ENCODE results near the gene MYO9B.

Gene MYO9B

DNA sequence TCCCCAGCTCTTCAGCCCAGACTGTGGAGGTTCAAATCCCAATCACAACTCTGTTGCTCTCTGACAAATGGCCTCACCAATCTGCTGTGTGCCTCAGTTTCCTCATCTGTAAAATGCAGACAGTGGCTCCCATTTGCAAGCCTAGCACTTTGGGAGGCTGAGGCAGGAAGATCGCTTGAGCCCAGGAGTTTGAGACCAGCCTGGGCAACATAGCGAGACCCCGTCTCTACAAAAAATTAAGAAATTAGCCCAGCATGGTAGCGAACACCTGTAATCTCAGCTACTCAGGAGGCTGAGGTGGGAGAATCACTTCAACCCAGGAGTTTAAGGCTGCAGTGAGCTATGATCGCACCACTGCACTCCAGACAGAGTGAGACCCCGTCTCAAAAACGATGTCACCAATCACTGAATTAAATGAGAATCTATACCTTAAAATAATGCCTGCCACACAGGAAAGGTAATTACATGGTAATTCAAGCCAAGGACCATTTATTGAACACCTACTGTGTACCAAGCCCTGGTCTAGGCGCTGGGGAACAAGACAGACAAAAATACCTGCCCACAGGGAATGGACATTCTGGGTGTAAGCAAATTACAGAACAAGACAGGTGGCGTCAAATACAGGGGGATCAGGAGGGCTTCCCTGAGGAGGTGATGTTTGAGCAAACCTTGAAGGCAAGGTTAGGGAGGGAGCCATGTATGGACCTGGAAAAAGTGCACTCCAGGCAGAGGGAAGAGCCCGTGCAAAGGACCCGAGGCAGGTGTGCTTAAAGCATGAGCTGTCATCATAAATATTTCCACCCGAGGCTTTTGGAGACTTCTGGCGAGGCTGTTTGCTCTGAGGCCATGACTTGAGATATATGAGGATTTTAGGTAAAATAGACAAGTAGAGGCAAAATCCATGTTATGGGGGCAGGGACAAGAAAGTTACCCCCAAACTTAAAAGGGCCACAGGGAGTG, 162.4 kb downstream of the MYO9B start:
- DNase-seq (ENCODE audit: low read depth in 2 of 2) = no peak

- DNase-seq (ENCODE audit: low read depth in 2 of 2) = no peak
Observed at GRCh38 chr19:17240062-17240752, 164.6 kb downstream of the MYO9B start.

GRCh38 chr19:17240826-17241399, 165.3 kb downstream of the MYO9B start:
- DNase-seq (ENCODE audit: low read depth in 2 of 2) = no peak

DNA sequence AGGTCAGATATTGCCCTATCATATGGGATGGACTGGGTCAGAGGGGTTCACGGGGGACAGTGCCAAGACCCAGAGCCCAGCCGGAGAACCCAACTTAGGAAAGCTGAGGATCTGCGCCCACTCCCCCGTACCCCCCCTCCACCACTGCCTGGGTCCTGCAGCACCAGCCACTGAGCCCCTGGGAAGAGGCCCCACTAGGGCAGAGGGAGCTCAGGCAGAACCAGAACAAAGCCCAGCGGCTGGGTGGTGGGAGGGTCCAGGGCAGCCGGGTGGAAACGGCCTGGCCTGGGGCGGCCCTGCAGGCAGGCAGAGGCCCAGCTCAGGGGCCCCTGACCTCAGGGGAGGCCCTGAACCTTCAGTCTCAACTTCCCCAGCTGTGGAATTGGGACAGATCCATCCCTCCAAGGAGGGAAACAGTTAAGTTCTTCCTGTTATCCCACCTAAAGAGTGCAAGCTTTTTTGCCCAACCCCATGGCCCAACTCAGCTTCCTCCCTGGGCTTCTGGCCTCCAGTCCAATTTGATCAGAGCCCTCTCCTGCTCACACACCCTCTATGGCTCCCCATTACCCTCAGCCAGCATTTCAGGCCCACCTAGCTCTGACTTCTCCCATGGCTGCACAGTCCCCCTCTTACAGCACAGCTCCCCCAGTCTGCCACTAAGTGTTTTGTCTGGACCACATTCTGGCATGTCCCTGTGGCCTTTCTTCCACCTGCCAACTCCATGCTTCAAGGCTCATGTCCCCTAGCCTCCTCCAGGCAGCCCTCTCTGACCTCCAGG, 167.0 kb downstream of the MYO9B start:
- no peak for DNase-seq (ENCODE audit: low read depth in 2 of 2)

DNA sequence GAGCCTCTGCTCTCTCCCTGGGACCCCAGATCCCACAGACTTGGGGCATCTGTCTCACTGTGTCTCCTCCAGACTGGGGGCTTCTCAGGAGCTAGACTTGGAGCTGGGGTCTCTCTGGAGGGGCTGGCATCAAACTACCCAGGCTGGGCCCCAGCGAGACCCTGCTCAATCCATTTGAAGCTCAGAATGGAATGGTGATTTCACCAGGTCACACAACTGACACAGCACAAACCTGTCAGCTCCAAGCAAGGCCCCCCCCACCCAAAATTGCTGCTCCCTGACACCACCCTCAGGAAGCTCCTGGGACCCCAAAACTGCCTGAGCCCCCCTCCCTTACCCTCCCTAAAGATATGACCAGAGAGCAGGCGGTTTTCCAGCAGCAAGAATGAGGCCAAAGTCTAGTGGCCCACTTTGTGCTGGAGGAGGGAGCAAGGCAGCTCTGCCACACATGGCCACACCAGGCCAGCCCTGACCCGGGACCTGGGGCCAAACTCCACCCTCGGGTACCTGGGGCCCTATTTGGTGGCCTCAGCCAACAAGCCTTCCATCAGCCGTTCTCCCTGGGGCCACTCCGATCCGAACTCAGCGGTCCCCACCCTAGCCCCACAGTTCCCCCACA, 167.7 kb downstream of the MYO9B start:
- DNase-seq (ENCODE audit: low read depth in 2 of 2) = no peak

DNA sequence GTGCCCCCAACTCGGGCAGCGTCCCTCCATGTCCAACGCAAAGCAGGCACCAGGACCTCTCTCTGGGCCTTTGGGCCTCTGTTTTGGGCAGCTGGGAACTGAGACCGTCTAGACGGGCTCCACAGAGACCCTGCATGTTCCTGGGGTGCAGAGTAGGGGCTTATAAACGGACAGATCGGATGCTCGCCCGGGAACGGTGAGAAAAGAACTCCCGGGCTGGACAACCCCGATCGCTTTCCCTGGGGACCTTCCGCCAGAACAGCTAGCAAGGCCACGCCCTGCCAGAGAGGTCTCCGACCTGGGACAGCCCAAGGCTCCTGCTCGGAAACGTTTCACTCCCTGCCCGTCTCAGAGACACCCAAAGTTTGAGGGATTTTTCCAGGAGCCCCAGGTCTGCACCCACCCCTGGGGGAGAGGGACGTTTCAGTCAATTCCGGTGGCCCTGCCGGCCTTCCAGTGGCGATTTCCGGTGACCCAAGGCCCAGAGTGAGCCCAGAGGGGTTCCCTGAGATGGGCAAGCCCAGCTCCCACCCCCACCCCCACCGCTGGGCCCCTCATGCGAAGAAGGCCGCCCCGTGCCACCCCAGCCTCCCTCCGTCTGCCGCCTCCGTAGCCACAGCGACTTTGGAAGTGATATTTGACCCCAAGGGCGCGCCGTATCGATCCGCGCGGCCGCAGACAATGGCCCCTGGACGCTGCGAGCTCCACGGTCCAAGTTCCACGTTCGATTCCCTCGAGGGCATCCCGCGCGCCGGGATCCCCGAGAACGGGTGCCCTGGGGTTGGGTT, 168.4 kb downstream of the MYO9B start:
- no peak for DNase-seq (ENCODE audit: low read depth in 2 of 2)

- no peak for DNase-seq (ENCODE audit: low read depth in 2 of 2)
Observed at GRCh38 chr19:17244618-17245534, 169.3 kb downstream of the MYO9B start.

DNA sequence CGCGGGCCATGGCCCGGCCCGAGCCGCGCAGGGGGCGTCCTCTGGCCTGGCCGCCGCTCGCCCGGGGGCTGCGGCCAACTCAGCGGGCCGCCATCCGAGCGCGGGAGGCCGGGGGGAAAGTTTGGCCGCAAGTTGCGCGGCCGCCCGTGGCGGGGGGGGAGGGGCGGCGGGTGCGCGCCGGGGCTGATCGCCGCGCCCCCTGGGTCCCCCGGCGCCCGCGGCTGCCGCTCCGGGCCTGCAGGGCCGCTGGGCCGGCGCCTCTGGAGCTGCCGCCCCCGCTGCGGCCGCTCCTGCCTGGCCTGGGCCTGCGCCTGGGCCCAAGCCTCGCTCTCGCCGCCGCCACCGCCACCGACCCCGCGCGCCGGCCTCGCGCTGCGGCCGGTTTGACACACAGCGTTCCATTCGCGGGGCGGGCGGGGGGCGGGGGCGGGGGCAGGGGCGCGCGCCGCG, 170.0 kb downstream of the MYO9B start, which contains the start of gene NR2F6:
Gene NR2F6 (minus strand): TSS at position 385 of the 450 bp plus-strand sequence. CDS start 699 bp downstream, outside the sequence.
- no peak for DNase-seq (ENCODE audit: low read depth in 2 of 2)

DNA sequence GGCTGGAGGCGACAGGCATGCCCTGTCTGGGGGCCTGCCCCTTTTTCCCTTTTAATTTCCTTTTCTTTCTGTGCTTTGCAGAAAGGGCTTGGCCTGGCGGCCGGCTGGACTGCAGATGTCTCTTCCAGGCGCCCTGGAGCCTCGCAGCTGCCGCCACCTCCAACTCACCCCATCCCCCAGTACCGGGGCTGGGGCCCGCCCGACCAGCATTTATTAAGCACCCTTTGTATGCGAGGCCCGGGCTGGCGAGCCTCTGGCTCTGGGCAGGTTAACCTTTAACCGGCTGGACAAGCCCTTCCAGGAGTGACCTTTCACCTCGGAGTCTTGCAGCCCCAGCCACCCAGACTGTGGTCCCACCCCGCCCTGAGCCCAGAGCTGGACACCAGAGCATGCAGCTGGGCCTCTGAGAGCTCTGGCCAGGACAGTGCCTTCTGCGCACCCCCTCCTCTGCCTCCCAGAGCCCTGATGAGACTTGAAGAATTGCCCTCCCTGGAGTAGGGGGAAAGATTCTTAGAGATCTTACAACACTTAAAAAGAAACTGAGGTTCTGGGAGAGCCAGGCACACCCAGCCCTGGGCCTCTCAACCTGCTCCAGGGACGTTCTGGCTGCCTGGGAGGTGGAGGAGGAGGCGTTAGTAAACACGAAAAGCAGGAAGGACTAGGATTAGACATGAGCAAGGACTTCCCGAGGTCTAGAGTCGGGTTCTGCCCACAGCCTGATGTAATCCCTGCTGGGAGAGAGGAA, 171.3 kb downstream of the MYO9B start:
- DNase-seq (ENCODE audit: low read depth in 2 of 2) = no peak

DNA sequence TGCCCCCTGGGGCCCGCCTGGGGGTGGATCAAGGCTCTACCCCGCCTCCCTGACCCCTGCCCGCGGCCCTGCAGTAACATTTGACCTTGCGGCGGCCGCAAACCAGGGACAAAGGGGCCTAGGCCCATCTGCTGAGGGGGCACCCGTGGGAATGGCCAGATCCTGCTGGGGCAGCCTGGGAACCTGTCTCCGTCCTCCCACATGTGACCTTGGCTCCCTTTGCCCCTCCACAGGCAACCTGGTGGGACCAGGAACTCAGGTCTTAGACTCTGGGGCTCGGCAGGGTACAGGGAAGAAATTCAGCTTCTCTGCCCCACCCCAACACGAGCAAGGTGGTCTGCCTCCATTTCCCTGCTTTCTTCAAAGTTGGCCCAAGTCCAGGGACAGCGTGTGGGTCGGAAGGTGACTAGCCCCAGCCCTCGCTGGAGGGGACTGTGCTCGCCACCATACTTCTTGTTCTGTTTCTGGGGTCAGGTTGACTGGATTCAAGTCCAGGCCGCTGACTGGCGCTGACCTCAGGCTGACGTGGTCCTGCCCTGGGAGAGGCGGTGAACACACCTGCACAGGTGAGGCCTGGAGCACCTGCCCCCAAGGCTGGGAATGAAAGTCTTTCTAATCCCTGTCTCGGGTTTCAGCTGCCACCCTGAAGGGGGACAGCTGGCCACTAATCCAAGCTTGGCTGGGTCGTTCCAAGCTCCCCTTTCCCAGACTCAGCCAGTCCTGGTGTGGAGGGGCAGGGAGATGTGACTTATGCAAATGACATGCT, 172.6 kb downstream of the MYO9B start:
- no peak for DNase-seq (ENCODE audit: low read depth in 2 of 2)

- DNase-seq (ENCODE audit: low read depth in 2 of 2) = no peak
Observed at GRCh38 chr19:17249887-17250548, 174.4 kb downstream of the MYO9B start.

GRCh38 chr19:17254636-17255035, 179.1 kb downstream of the MYO9B start:
- no peak for DNase-seq (ENCODE audit: low read depth in 2 of 2)

DNA sequence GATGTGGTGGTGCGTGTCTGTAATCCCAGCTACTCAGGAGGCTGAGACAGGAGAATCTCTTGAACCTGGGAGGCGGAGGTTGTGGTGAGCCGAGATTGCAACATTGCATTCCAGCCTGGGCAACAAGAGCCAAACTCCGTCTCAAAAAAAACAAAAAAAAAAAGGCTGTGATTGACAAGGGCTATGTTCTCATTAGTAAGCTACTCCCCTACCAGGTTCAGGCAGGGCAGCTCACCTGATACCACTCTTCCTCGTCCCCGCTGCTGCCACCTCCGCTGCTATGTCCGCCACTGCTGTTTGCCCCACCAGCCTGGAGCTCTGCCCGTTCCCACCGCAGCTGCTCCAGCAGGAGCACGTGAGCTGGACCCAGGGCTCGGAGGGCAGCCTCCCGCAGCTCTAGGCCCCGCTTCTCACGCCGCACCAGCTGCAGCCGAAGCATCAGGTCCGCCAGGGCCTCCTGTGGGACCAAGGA, 179.6 kb downstream of the MYO9B start:
- no peak for DNase-seq (ENCODE audit: low read depth in 2 of 2)

GRCh38 chr19:17256130-17256529, 180.6 kb downstream of the MYO9B start:
- DNase-seq (ENCODE audit: low read depth in 2 of 2) = no peak

DNA sequence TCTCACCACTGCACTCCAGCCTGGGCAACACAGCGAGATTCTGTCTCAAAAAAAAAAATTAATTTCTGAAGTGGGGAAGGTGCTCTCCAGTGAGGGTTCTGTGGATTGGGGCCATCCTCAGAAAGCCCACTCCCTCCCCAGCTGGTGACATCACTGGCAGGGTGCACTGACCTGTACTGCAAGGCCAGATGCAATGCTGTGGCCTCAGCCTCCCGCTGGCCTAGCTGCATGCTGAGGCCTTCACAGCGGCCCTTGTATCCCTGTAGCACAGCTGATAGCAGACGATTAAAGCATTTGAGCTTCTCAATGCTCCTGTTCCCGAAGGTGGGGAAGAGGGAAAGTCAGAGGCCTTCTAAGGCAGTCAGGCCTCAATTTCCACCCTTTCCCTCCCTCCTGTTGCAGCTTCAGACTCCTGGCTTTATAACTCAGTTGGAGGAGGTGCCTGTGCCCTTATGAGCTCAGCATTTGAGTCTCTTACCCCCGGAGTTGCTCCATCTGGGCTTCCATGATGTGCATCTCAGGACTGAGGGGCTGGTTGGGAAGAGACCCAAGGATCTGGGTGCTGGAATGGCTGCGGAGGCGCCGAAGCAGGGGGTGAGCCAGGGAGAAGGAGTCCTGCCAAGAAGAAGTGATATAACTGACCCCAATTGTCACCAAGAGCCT, 183.7 kb downstream of the MYO9B start:
- DNase-seq (ENCODE audit: low read depth in 2 of 2) = no peak

GRCh38 chr19:17259934-17260333, 184.4 kb downstream of the MYO9B start:
- no peak for DNase-seq (ENCODE audit: low read depth in 2 of 2)
